Iris pigment epithelial cell (primary cell): Measurements from ENCODE around the gene TMEM59.
"Not testable (repeated sequence)": the region's sequence is repeated elsewhere in the genome, so short reads cannot be mapped to it uniquely, and the experiment has no call there.

Source experiments
- DNase-seq: peaks from one replicate; pipeline ENCODE4 v3.0.0-alpha.2; 2011; ENCODE audit warnings: low read depth

Gene TMEM59

GRCh38 chr1:54013393-54014008 lies 39.5 kb downstream of the TMEM59 start:
- DNase-seq, result no peak

- DNase-seq, result no peak
These were observed 40.1 kb downstream of the TMEM59 start for GRCh38 chr1:54012863-54013262.

- DNase-seq, result no peak
These were observed 41.0 kb downstream of the TMEM59 start for GRCh38 chr1:54012008-54012325.

- no peak for DNase-seq
These were observed 41.5 kb downstream of the TMEM59 start for GRCh38 chr1:54011316-54012007.

- DNase-seq, result no peak
These were observed 42.4 kb downstream of the TMEM59 start for GRCh38 chr1:54010415-54011117.

GRCh38 chr1:54009406-54009805 lies 43.6 kb downstream of the TMEM59 start:
- DNase-seq, result no peak

GRCh38 chr1:54008876-54009275 lies 44.1 kb downstream of the TMEM59 start:
- no peak for DNase-seq

GRCh38 chr1:54007613-54008012 lies 45.4 kb downstream of the TMEM59 start:
- no peak for DNase-seq

- DNase-seq, result no peak
These were observed 46.5 kb downstream of the TMEM59 start for GRCh38 chr1:54006508-54006907.

GRCh38 chr1:54004481-54005049 lies 48.4 kb downstream of the TMEM59 start:
- DNase-seq, result no peak

- DNase-seq, result not testable (repeated sequence)
These were observed 49.1 kb downstream of the TMEM59 start for GRCh38 chr1:54003750-54004480.

- DNase-seq, result no peak
These were observed 49.8 kb downstream of the TMEM59 start for GRCh38 chr1:54003249-54003646.

GRCh38 chr1:54002544-54003248 lies 50.3 kb downstream of the TMEM59 start:
- DNase-seq, result no peak

- DNase-seq, result no peak
These were observed 51.4 kb downstream of the TMEM59 start for GRCh38 chr1:54001591-54001990.

GRCh38 chr1:53999920-54000319 lies 53.1 kb downstream of the TMEM59 start:
- DNase-seq, result no peak

- no peak for DNase-seq
These were observed 54.8 kb downstream of the TMEM59 start for GRCh38 chr1:53998223-53998622.

GRCh38 chr1:53995683-53996082 lies 57.3 kb downstream of the TMEM59 start:
- DNase-seq, result no peak

GRCh38 chr1:53994516-53994915 lies 58.5 kb downstream of the TMEM59 start:
- not testable (repeated sequence) for DNase-seq

GRCh38 chr1:53992085-53992874 lies 60.7 kb downstream of the TMEM59 start:
- DNase-seq, result no peak

- DNase-seq, result peak; percentile 69
These were observed 65.1 kb downstream of the TMEM59 start for GRCh38 chr1:53987880-53988279.

- no peak for DNase-seq
These were observed 66.5 kb downstream of the TMEM59 start for GRCh38 chr1:53986458-53986857.
